IMR-90 (cell line): ENCODE data around the gene CA11. TPM values are rescaled to one million over a fixed set of nuclear protein-coding genes. Genes with fewer than 3 reads are reported as not detected.

Experiments used
- ATAC-seq: fragments of 200-7000 bp; cut with Tn5 transposase; 2 replicates; pipeline ENCODE4 v1.9.1; 2020; ENCODE audit warnings: low read depth, mild to moderate bottlenecking, moderate library complexity
- BruUV-seq: library from RNA; stranded (reverse); fragments of 400-500 nt; replicated peaks from 2 replicates; lab custom pipeline; 2021; lab: Mats Ljungman, UMichigan
- CTCF ChIA-PET: fragments of 300-600 bp; formaldehyde crosslinking; extraction: SDS; loops from one replicate; lab custom pipeline; 2021; ENCODE audit warnings: antibody characterized with exemption; lab: Yijun Ruan, JAX
- POLR2A ChIA-PET: fragments of 300-600 bp; sonication (Branson Sonifier 250); formaldehyde crosslinking; loops from one replicate; lab custom pipeline; 2022; ENCODE audit warnings: antibody characterized with exemption; ENCODE audit not compliant: unreplicated experiment; lab: Charles Lee
- DNase-seq: peaks from one replicate; pipeline ENCODE4 v3.0.0; 2013
- H2AFZ ChIP-seq: replicated peaks from 2 replicates; pipeline ENCODE3; 2013; ENCODE audit warnings: low read length, mild to moderate bottlenecking; ENCODE audit not compliant: poor library complexity
- H2AK5ac ChIP-seq: 2 replicates; pipeline ENCODE4 v1.6.1; 2013; ENCODE audit warnings: low read depth, low read length, inconsistent platforms
- H2AK9ac ChIP-seq: replicated peaks from 2 replicates; pipeline ENCODE3; 2013; ENCODE audit warnings: mild to moderate bottlenecking, low read depth, low read length, moderate library complexity; ENCODE audit not compliant: poor library complexity
- H2BK120ac ChIP-seq: 2 replicates; pipeline ENCODE4 v1.6.1; 2013; ENCODE audit warnings: low read depth, low read length, inconsistent platforms
- H2BK15ac ChIP-seq: 3 replicates; pipeline ENCODE4 v1.6.1; 2013; ENCODE audit warnings: low read depth, low read length, inconsistent platforms
- H2BK20ac ChIP-seq: 2 replicates; pipeline ENCODE4 v1.6.1; 2013; ENCODE audit warnings: low read depth, mild to moderate bottlenecking, inconsistent platforms, low read length, moderate library complexity
- H2BK5ac ChIP-seq: 2 replicates; pipeline ENCODE4 v1.6.1; 2013; ENCODE audit warnings: mild to moderate bottlenecking, low read depth, low read length, inconsistent platforms; ENCODE audit not compliant: poor library complexity, severe bottlenecking
- H3K14ac ChIP-seq: replicated peaks from 2 replicates; pipeline ENCODE4 v1.6.1; 2013; ENCODE audit warnings: low read depth, low read length, inconsistent platforms
- H3K18ac ChIP-seq: 2 replicates; pipeline ENCODE4 v1.6.1; 2013; ENCODE audit warnings: low read depth, low read length, control low read depth
- H3K23ac ChIP-seq: 2 replicates; pipeline ENCODE4 v1.6.1; 2013; ENCODE audit warnings: low read depth, low read length, inconsistent platforms
- H3K27ac ChIP-seq: 2 replicates; pipeline ENCODE4 v1.5.1; 2013; ENCODE audit warnings: mild to moderate bottlenecking, control low read depth, low read length; ENCODE audit not compliant: insufficient read depth
- H3K27me3 ChIP-seq: 2 replicates; pipeline ENCODE4 v1.6.1; 2013; ENCODE audit warnings: low read length; ENCODE audit not compliant: control insufficient read depth, insufficient read depth
- H3K36me3 ChIP-seq: 2 replicates; pipeline ENCODE4 v1.6.1; 2013; ENCODE audit warnings: low read length, mixed read lengths; ENCODE audit not compliant: control insufficient read depth, insufficient read depth
- H3K4ac ChIP-seq: 2 replicates; pipeline ENCODE4 v1.6.1; 2013; ENCODE audit warnings: low read depth, low read length, inconsistent platforms
- H3K4me1 ChIP-seq: 2 replicates; pipeline ENCODE4 v1.6.1; 2013; ENCODE audit warnings: low read length, mixed read lengths; ENCODE audit not compliant: control insufficient read depth, insufficient read depth
- H3K4me2 ChIP-seq: 2 replicates; pipeline ENCODE4 v1.6.1; 2013; ENCODE audit warnings: low read depth, mild to moderate bottlenecking, control low read depth, low read length, moderate library complexity
- H3K4me3 ChIP-seq: 2 replicates; pipeline ENCODE4 v1.5.1; 2013; ENCODE audit warnings: low read depth, mild to moderate bottlenecking, control low read depth, low read length, moderate library complexity; ENCODE audit not compliant: insufficient read depth
- H3K56ac ChIP-seq: 2 replicates; pipeline ENCODE4 v1.6.1; 2013; ENCODE audit warnings: low read length, inconsistent platforms; ENCODE audit not compliant: insufficient read depth; ENCODE audit errors: extremely low read depth
- H3K79me1 ChIP-seq, 2 experiments: 2 replicates each; pipeline ENCODE4 v1.6.1; 2013; ENCODE audit warnings: low read length in 2 of 2, inconsistent platforms in 1 of 2, low read depth in 1 of 2
- H3K9ac ChIP-seq: 2 replicates; pipeline ENCODE4 v1.6.1; 2013; ENCODE audit warnings: low read depth, low read length, control low read depth
- H3K9me1 ChIP-seq: 2 replicates; pipeline ENCODE4 v1.6.1; 2013; ENCODE audit warnings: low read length, inconsistent platforms; ENCODE audit not compliant: insufficient read depth
- H3K9me3 ChIP-seq: 2 replicates; pipeline ENCODE4 v1.6.1; 2013; ENCODE audit warnings: low read length; ENCODE audit not compliant: control insufficient read depth, insufficient read depth
- H4K20me1 ChIP-seq: 2 replicates; pipeline ENCODE4 v1.6.1; 2013; ENCODE audit warnings: low read length, inconsistent platforms; ENCODE audit not compliant: insufficient read depth
- H4K5ac ChIP-seq: 2 replicates; pipeline ENCODE4 v1.6.1; 2013; ENCODE audit warnings: mild to moderate bottlenecking, low read depth, low read length, control low read depth
- H4K8ac ChIP-seq, 2 experiments: 2 replicates each; pipeline ENCODE4 v1.6.1; 2013; ENCODE audit warnings: low read depth in 2 of 2, low read length in 2 of 2, control low read depth in 1 of 2, inconsistent platforms in 1 of 2
- H4K91ac ChIP-seq: 2 replicates; pipeline ENCODE4 v1.6.1; 2013; ENCODE audit warnings: low read depth, low read length, inconsistent platforms; ENCODE audit not compliant: insufficient read depth
- MXI1 ChIP-seq: IDR thresholded peaks from 2 replicates; pipeline ENCODE4 v1.6.1; 2012; ENCODE audit warnings: low read depth, mild to moderate bottlenecking, low read length, moderate library complexity, borderline replicate concordance
- WGBS, 2 experiments: methylation state at CpG; one replicate each; pipeline versions ENCODE4 v1.1.5 to v1.1.7; 2013; ENCODE audit warnings: missing lambda C conversion rate in 2 of 2; ENCODE audit not compliant: insufficient read length in 1 of 2; ENCODE audit errors: extremely low coverage in 2 of 2; 5-methylcytosine and 5-hydroxymethylcytosine counted together
- dilution Hi-C: fragments of 300-500 bp; cut with HindIII; formaldehyde crosslinking; loops from one replicate; pipeline ENCODE4 v1.14.3; 2018; ENCODE audit warnings: low sequenced_read_pairs; ENCODE audit not compliant: unreplicated experiment
- in situ Hi-C: fragments of 300-500 bp; cut with MboI; formaldehyde crosslinking; loops from 3 replicates; pipeline ENCODE4 v1.14.3; 2019; ENCODE audit warnings: low sequenced_read_pairs, inconsistent platforms, mixed read lengths
- intact Hi-C: fragments of 100-400 bp; cut with micrococcal nuclease; formaldehyde crosslinking; loops from 2 replicates; pipeline ENCODE4 v1.10.0; 2022
- polyA plus RNA-seq, 3 experiments: library from polyadenylated mRNA; depleted of rRNA; stranded (reverse); fragments of >200 nt; gene quantifications; 2 replicates each; pipeline ENCODE4 v1.2.3, GENCODE V29; 2012; ENCODE audit warnings: low replicate concordance in 1 of 3
- total RNA-seq: library from RNA; depleted of rRNA; stranded (reverse); fragments of >200 nt; gene quantifications from 2 replicates; pipeline ENCODE4 v1.2.3, GENCODE V29; 2012
- TF ChIP-seq, protein P1 (sequence below): conservative IDR thresholded peaks from 2 replicates; pipeline ENCODE4 v1.5.1; 2012; ENCODE audit warnings: mild to moderate bottlenecking, low read depth, low read length, improper control_type of control experiment

CA11 gene
- total and polyA plus RNA-seq, 2 of the 4 experiments (the other 2 are of a cell fraction) = 1.3 to 2.9 TPM

DNA sequence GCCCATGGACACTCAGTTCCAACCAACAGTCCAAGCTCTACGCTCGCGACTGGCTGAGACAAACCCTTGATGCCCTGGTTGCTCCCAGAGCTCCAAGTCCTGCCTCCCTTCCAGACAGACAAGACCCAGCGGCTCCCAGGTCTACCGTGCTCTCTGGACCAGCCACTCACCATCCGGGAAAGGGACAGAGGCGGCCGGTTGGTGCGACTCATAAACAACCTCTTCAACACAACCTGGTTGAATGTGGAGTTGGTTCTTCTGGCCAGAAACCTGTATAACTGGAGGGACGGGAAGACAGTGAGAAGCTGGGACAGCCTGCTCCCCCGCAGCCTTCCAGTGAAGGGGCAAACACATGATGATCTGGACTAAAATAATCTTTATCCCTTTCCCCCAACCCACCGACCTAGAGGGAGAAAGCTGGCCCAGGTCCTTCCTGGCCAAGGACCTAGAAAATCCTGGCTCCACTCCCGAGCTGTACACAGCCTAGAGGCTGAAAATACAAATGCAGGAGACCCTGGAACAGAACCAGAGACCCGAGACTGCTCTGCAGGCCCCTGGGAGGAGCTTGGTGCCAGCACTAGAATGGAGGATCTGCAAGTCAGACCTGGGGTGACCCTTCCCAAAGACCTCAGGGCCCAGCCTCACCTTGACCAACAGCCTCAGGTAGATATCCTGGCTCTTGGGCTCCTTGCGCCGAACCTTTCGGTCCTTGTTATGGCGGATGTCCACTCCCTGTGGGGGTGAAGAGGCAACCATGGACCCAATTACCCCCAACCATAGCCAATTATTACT lies 28.6 kb downstream of the CA11 start:
- ATAC-seq (no peak), DNase-seq (no peak)
- peak overlapping the region; percentile 97 for H3K4me2 ChIP-seq

More for the DNA sequence above, 28.6 kb downstream of the CA11 start:
- peak overlapping the region; percentile 82 for H3K4me3 ChIP-seq
- no peak overlapping the region for H2AK9ac ChIP-seq
- no peak overlapping the region for H2AFZ ChIP-seq
- no peaks in the 10 kb centered on the region for H3K27me3 ChIP-seq
- H3K79me1 ChIP-seq = peaks cover 16 to 49% of the 10 kb centered on the region in 2 experiments; a peak in 3 of 4 replicates
- H3K4ac ChIP-seq = no peak overlapping the region
- H3K23ac ChIP-seq = peak overlapping the region; percentile 88; the same call in 1 of the 2 replicates
- H3K36me3 ChIP-seq = peaks cover 28% of the 10 kb centered on the region
- 0 out of 2 replicates have a peak overlapping the region, but pooled peaks have one; percentile 95 for H3K14ac ChIP-seq
- no peaks in the 10 kb centered on the region for H3K9me3 ChIP-seq
- POLR2A ChIA-PET = no interaction called here
- peaks cover 9% of the 10 kb centered on the region for H3K4me1 ChIP-seq
- no peak overlapping the region for H2BK5ac ChIP-seq
- in situ Hi-C loops (no loop called here), dilution Hi-C loops (no loop called here), intact Hi-C loops (no loop called here)
- peaks cover 53% of the 10 kb centered on the region for H4K20me1 ChIP-seq
- TF ChIP-seq MXI1 = no peak
- TF ChIP-seq, protein P1, sequence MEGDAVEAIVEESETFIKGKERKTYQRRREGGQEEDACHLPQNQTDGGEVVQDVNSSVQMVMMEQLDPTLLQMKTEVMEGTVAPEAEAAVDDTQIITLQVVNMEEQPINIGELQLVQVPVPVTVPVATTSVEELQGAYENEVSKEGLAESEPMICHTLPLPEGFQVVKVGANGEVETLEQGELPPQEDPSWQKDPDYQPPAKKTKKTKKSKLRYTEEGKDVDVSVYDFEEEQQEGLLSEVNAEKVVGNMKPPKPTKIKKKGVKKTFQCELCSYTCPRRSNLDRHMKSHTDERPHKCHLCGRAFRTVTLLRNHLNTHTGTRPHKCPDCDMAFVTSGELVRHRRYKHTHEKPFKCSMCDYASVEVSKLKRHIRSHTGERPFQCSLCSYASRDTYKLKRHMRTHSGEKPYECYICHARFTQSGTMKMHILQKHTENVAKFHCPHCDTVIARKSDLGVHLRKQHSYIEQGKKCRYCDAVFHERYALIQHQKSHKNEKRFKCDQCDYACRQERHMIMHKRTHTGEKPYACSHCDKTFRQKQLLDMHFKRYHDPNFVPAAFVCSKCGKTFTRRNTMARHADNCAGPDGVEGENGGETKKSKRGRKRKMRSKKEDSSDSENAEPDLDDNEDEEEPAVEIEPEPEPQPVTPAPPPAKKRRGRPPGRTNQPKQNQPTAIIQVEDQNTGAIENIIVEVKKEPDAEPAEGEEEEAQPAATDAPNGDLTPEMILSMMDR = no peak
- H3K18ac ChIP-seq = no peak overlapping the region
- H2BK20ac ChIP-seq = no peak overlapping the region
- no peak overlapping the region; the same call in 1 of the 2 replicates for H2AK5ac ChIP-seq
- no peak overlapping the region for H4K8ac ChIP-seq
- WGBS, 2 experiments = 10% methylated on average over 2 of the region's 18 CpGs; no CpG with 5 or more reads in 1 of the 2 experiments
- H4K5ac ChIP-seq = no peak overlapping the region
- peak overlapping the region; percentile 99 for H3K9ac ChIP-seq
- H4K91ac ChIP-seq = no peak overlapping the region
- CTCF ChIA-PET = interaction anchor here (1.3 kb wide), 1 partner anchor 129 kb away, joined by 5 read pairs; no protein-coding TSS in a partner anchor
- no peak overlapping the region for H2BK120ac ChIP-seq
- H3K56ac ChIP-seq = no peak overlapping the region
- no TSS peak for BruUV-seq
- H2BK15ac ChIP-seq = no peak overlapping the region
- H3K27ac ChIP-seq = no peak overlapping the region
- peaks cover 4% of the 10 kb centered on the region for H3K9me1 ChIP-seq
